ENCODE results near the gene RBM11.

The RBM11 gene

GRCh38 chr21:14243461-14243860 lies 27.5 kb downstream of the RBM11 start:
- no peaks in the 10 kb centered on the region for H3K27me3 ChIP-seq (ENCODE audit: control insufficient read depth, insufficient read depth, low read length)
- peaks cover 7% of the 10 kb centered on the region for H3K4me1 ChIP-seq (ENCODE audit: control insufficient read depth, insufficient read depth, low read length)
- H3K9ac ChIP-seq (ENCODE audit: low read length) = no peak overlapping the region
- no peaks in the 10 kb centered on the region for H3K36me3 ChIP-seq (ENCODE audit: control insufficient read depth, insufficient read depth, low read length)
- no peaks in the 10 kb centered on the region for H3K9me3 ChIP-seq (ENCODE audit: control insufficient read depth, insufficient read depth, low read depth, low read length)
- no peak overlapping the region for H3K27ac ChIP-seq (ENCODE audit: low read depth, low read length)
- no peak overlapping the region for H3K4me3 ChIP-seq (ENCODE audit: low read depth, low read length)

GRCh38 chr21:14243874-14244273 lies 27.9 kb downstream of the RBM11 start:
- no peaks in the 10 kb centered on the region for H3K36me3 ChIP-seq (ENCODE audit: control insufficient read depth, insufficient read depth, low read length)
- H3K27me3 ChIP-seq (ENCODE audit: control insufficient read depth, insufficient read depth, low read length) = no peaks in the 10 kb centered on the region
- H3K4me1 ChIP-seq (ENCODE audit: control insufficient read depth, insufficient read depth, low read length) = peaks cover 7% of the 10 kb centered on the region
- H3K9ac ChIP-seq (ENCODE audit: low read length) = no peak overlapping the region
- no peaks in the 10 kb centered on the region for H3K9me3 ChIP-seq (ENCODE audit: control insufficient read depth, insufficient read depth, low read depth, low read length)
- no peak overlapping the region for H3K4me3 ChIP-seq (ENCODE audit: low read depth, low read length)
- no peak overlapping the region for H3K27ac ChIP-seq (ENCODE audit: low read depth, low read length)

- no peak overlapping the region for H3K4me3 ChIP-seq (ENCODE audit: low read depth, low read length)
- H3K9me3 ChIP-seq (ENCODE audit: control insufficient read depth, insufficient read depth, low read depth, low read length) = no peaks in the 10 kb centered on the region; the same call in 1 of the 2 replicates
- no peak overlapping the region for H3K9ac ChIP-seq (ENCODE audit: low read length)
- H3K36me3 ChIP-seq (ENCODE audit: control insufficient read depth, insufficient read depth, low read length) = no peaks in the 10 kb centered on the region
- H3K27ac ChIP-seq (ENCODE audit: low read depth, low read length) = no peak overlapping the region
- H3K4me1 ChIP-seq (ENCODE audit: control insufficient read depth, insufficient read depth, low read length) = peaks cover 7% of the 10 kb centered on the region
- H3K27me3 ChIP-seq (ENCODE audit: control insufficient read depth, insufficient read depth, low read length) = no peaks in the 10 kb centered on the region
Measured at GRCh38 chr21:14244911-14245310, 29.0 kb downstream of the RBM11 start.

GRCh38 chr21:14245711-14246110 lies 29.8 kb downstream of the RBM11 start:
- Histone ChIP-seq H3K9me3 (ENCODE audit: control insufficient read depth, insufficient read depth, low read depth, low read length) (no peaks in the 10 kb centered on the region; the same call in 1 of the 2 replicates), H3K9ac (ENCODE audit: low read length) (no peak overlapping the region), H3K27ac (ENCODE audit: low read depth, low read length) (no peak overlapping the region), H3K27me3 (ENCODE audit: control insufficient read depth, insufficient read depth, low read length) (no peaks in the 10 kb centered on the region), H3K4me3 (ENCODE audit: low read depth, low read length) (no peak overlapping the region), H3K36me3 (ENCODE audit: control insufficient read depth, insufficient read depth, low read length) (no peaks in the 10 kb centered on the region), H3K4me1 (ENCODE audit: control insufficient read depth, insufficient read depth, low read length) (peaks cover 7% of the 10 kb centered on the region)

- H3K36me3 ChIP-seq (ENCODE audit: control insufficient read depth, insufficient read depth, low read length) = no peaks in the 10 kb centered on the region
- no peaks in the 10 kb centered on the region; the same call in 1 of the 2 replicates for H3K9me3 ChIP-seq (ENCODE audit: control insufficient read depth, insufficient read depth, low read depth, low read length)
- no peak overlapping the region for H3K9ac ChIP-seq (ENCODE audit: low read length)
- peaks cover 3% of the 10 kb centered on the region for H3K4me1 ChIP-seq (ENCODE audit: control insufficient read depth, insufficient read depth, low read length)
- H3K27me3 ChIP-seq (ENCODE audit: control insufficient read depth, insufficient read depth, low read length) = no peaks in the 10 kb centered on the region
- no peak overlapping the region for H3K4me3 ChIP-seq (ENCODE audit: low read depth, low read length)
- no peak overlapping the region for H3K27ac ChIP-seq (ENCODE audit: low read depth, low read length)
Measured at GRCh38 chr21:14251336-14251735, 35.4 kb downstream of the RBM11 start.

- Histone ChIP-seq H3K36me3 (ENCODE audit: control insufficient read depth, insufficient read depth, low read length) (no peaks in the 10 kb centered on the region), H3K27ac (ENCODE audit: low read depth, low read length) (no peak overlapping the region), H3K4me3 (ENCODE audit: low read depth, low read length) (no peak overlapping the region), H3K9me3 (ENCODE audit: control insufficient read depth, insufficient read depth, low read depth, low read length) (no peaks in the 10 kb centered on the region), H3K9ac (ENCODE audit: low read length) (no peak overlapping the region), H3K4me1 (ENCODE audit: control insufficient read depth, insufficient read depth, low read length) (no peaks in the 10 kb centered on the region), H3K27me3 (ENCODE audit: control insufficient read depth, insufficient read depth, low read length) (no peaks in the 10 kb centered on the region)
Measured at GRCh38 chr21:14259747-14260146, 43.8 kb downstream of the RBM11 start.

- no peak overlapping the region for H3K27ac ChIP-seq (ENCODE audit: low read depth, low read length)
- H3K4me3 ChIP-seq (ENCODE audit: low read depth, low read length) = no peak overlapping the region
- H3K27me3 ChIP-seq (ENCODE audit: control insufficient read depth, insufficient read depth, low read length) = no peaks in the 10 kb centered on the region
- H3K9ac ChIP-seq (ENCODE audit: low read length) = no peak overlapping the region
- no peaks in the 10 kb centered on the region for H3K9me3 ChIP-seq (ENCODE audit: control insufficient read depth, insufficient read depth, low read depth, low read length)
- H3K36me3 ChIP-seq (ENCODE audit: control insufficient read depth, insufficient read depth, low read length) = no peaks in the 10 kb centered on the region
- no peaks in the 10 kb centered on the region for H3K4me1 ChIP-seq (ENCODE audit: control insufficient read depth, insufficient read depth, low read length)
Measured at GRCh38 chr21:14260174-14260764, 44.3 kb downstream of the RBM11 start.

- H3K4me3 ChIP-seq (ENCODE audit: low read depth, low read length) = no peak overlapping the region
- no peaks in the 10 kb centered on the region for H3K9me3 ChIP-seq (ENCODE audit: control insufficient read depth, insufficient read depth, low read depth, low read length)
- H3K9ac ChIP-seq (ENCODE audit: low read length) = no peak overlapping the region
- no peak overlapping the region for H3K27ac ChIP-seq (ENCODE audit: low read depth, low read length)
- H3K27me3 ChIP-seq (ENCODE audit: control insufficient read depth, insufficient read depth, low read length) = no peaks in the 10 kb centered on the region
- H3K36me3 ChIP-seq (ENCODE audit: control insufficient read depth, insufficient read depth, low read length) = no peaks in the 10 kb centered on the region
- no peaks in the 10 kb centered on the region for H3K4me1 ChIP-seq (ENCODE audit: control insufficient read depth, insufficient read depth, low read length)
Measured at GRCh38 chr21:14262039-14262438, 46.1 kb downstream of the RBM11 start.

GRCh38 chr21:14263879-14264278 lies 47.9 kb downstream of the RBM11 start:
- no peak overlapping the region for H3K27ac ChIP-seq (ENCODE audit: low read depth, low read length)
- H3K27me3 ChIP-seq (ENCODE audit: control insufficient read depth, insufficient read depth, low read length) = no peaks in the 10 kb centered on the region
- H3K4me1 ChIP-seq (ENCODE audit: control insufficient read depth, insufficient read depth, low read length) = no peaks in the 10 kb centered on the region
- no peaks in the 10 kb centered on the region for H3K36me3 ChIP-seq (ENCODE audit: control insufficient read depth, insufficient read depth, low read length)
- H3K9ac ChIP-seq (ENCODE audit: low read length) = no peak overlapping the region
- no peaks in the 10 kb centered on the region for H3K9me3 ChIP-seq (ENCODE audit: control insufficient read depth, insufficient read depth, low read depth, low read length)
- no peak overlapping the region for H3K4me3 ChIP-seq (ENCODE audit: low read depth, low read length)

- no peak overlapping the region for H3K27ac ChIP-seq (ENCODE audit: low read depth, low read length)
- no peaks in the 10 kb centered on the region for H3K4me1 ChIP-seq (ENCODE audit: control insufficient read depth, insufficient read depth, low read length)
- H3K4me3 ChIP-seq (ENCODE audit: low read depth, low read length) = no peak overlapping the region
- H3K9me3 ChIP-seq (ENCODE audit: control insufficient read depth, insufficient read depth, low read depth, low read length) = no peaks in the 10 kb centered on the region
- H3K27me3 ChIP-seq (ENCODE audit: control insufficient read depth, insufficient read depth, low read length) = no peaks in the 10 kb centered on the region
- no peaks in the 10 kb centered on the region for H3K36me3 ChIP-seq (ENCODE audit: control insufficient read depth, insufficient read depth, low read length)
- no peak overlapping the region for H3K9ac ChIP-seq (ENCODE audit: low read length)
Measured at GRCh38 chr21:14265023-14265422, 49.1 kb downstream of the RBM11 start.

GRCh38 chr21:14267076-14267475 lies 51.1 kb downstream of the RBM11 start:
- no peak overlapping the region for H3K4me3 ChIP-seq (ENCODE audit: low read depth, low read length)
- H3K9ac ChIP-seq (ENCODE audit: low read length) = no peak overlapping the region
- H3K27me3 ChIP-seq (ENCODE audit: control insufficient read depth, insufficient read depth, low read length) = no peaks in the 10 kb centered on the region
- no peaks in the 10 kb centered on the region for H3K9me3 ChIP-seq (ENCODE audit: control insufficient read depth, insufficient read depth, low read depth, low read length)
- no peaks in the 10 kb centered on the region for H3K36me3 ChIP-seq (ENCODE audit: control insufficient read depth, insufficient read depth, low read length)
- H3K27ac ChIP-seq (ENCODE audit: low read depth, low read length) = no peak overlapping the region
- no peaks in the 10 kb centered on the region for H3K4me1 ChIP-seq (ENCODE audit: control insufficient read depth, insufficient read depth, low read length)

- Histone ChIP-seq H3K9me3 (ENCODE audit: control insufficient read depth, insufficient read depth, low read depth, low read length) (no peaks in the 10 kb centered on the region), H3K4me3 (ENCODE audit: low read depth, low read length) (no peak overlapping the region), H3K9ac (ENCODE audit: low read length) (no peak overlapping the region), H3K4me1 (ENCODE audit: control insufficient read depth, insufficient read depth, low read length) (no peaks in the 10 kb centered on the region), H3K27me3 (ENCODE audit: control insufficient read depth, insufficient read depth, low read length) (peaks cover 18% of the 10 kb centered on the region; the same call in 1 of the 2 replicates), H3K36me3 (ENCODE audit: control insufficient read depth, insufficient read depth, low read length) (no peaks in the 10 kb centered on the region), H3K27ac (ENCODE audit: low read depth, low read length) (no peak overlapping the region)
Measured at GRCh38 chr21:14270631-14271030, 54.7 kb downstream of the RBM11 start.

Measured in HUES6 (cell line).